Lower leg skin (tissue), 3 donors: Measurements from ENCODE around the gene ABCC10.
"Not testable (repeated sequence)": the region's sequence is repeated elsewhere in the genome, so short reads cannot be mapped to it uniquely, and the experiment has no call there.

Experiments
- POLR2A ChIP-seq, 2 donors: fragments of 450-650 bp; IDR thresholded peaks; one replicate each; pipeline ENCODE4 v1.6.1; 2016 to 2017; ENCODE audit warnings: antibody characterized with exemption in 2 of 2, mild to moderate bottlenecking in 1 of 2, moderate library complexity in 1 of 2
- TF ChIP-seq, protein P1 (sequence below), 3 donors: fragments of 450-650 bp; IDR thresholded peaks; one replicate each; pipeline ENCODE4 v1.5.1; 2016; ENCODE audit warnings: antibody characterized with exemption in 3 of 3, mild to moderate bottlenecking in 3 of 3, moderate library complexity in 2 of 3

DNA sequence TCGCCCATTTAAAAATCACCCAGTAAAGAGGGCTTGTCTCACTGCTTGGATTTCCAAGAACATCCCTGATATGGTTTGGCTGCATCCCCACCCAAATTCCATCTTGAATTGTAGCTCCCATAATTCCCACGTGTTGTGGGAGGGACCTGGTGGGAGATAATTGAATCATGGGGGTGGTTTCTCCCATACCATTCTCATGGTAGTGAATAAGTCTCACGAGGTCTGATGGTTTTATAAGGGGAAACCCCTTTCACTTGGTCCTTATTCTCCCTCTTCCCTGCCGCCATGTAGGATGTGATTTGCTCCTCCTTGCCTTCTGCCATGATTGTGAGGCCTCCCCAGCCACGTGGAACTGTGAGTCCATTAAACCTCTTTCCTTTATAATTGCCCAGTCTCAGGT lies 39.9 kb downstream of the ABCC10 start:
- TF ChIP-seq, protein P1, sequence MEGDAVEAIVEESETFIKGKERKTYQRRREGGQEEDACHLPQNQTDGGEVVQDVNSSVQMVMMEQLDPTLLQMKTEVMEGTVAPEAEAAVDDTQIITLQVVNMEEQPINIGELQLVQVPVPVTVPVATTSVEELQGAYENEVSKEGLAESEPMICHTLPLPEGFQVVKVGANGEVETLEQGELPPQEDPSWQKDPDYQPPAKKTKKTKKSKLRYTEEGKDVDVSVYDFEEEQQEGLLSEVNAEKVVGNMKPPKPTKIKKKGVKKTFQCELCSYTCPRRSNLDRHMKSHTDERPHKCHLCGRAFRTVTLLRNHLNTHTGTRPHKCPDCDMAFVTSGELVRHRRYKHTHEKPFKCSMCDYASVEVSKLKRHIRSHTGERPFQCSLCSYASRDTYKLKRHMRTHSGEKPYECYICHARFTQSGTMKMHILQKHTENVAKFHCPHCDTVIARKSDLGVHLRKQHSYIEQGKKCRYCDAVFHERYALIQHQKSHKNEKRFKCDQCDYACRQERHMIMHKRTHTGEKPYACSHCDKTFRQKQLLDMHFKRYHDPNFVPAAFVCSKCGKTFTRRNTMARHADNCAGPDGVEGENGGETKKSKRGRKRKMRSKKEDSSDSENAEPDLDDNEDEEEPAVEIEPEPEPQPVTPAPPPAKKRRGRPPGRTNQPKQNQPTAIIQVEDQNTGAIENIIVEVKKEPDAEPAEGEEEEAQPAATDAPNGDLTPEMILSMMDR (IDR thresholded peaks at IDR 0.05) = not testable (repeated sequence)
- TF ChIP-seq POLR2A (IDR thresholded peaks at IDR 0.05) = not testable (repeated sequence)
